ENCODE data around the gene RBMS1. TPM values are rescaled to one million over a fixed set of nuclear protein-coding genes. Genes with fewer than 3 reads are reported as not detected.

RBMS1 gene
- total RNA-seq, 2 donors from 2014 or later: 108 to 110 TPM

DNA sequence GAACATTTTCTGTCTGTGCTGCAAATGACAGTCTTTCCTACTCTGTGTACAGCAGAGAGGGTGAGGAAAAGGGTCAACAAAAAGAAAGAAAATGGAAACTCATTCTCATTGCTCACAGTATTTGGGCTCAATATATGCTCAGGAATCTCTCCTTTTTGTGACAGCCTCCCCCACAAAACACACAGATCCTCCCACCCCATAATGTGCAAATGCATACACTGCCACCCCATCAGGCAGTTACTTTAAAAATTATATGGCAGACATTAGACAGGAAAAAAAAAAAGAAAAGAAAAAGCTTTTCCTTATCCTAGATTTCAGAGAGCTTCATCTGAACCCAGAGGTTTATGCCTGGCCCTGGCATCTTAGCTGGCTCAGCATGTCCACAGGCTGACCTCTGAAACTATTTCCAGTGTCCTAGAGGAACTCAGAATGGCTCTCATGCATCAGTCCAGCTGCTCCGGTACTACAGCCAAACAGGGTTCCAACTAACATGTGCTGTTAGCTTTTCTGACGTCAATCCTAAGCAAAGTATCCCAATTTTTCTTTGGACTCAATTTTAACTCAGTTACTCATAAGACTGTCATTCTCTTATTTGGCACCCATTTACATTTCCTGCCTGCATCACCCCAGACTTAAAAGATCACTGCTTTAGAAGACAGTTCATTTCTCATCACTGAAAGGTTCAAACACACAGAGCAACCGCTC is 105.9 kb downstream of the RBMS1 start:
- no peaks in the 10 kb centered on the region for H3K27me3 Mint-ChIP-seq
- ATAC-seq (no peak), DNase-seq (no peak)
- peaks cover 61% of the 10 kb centered on the region for H3K4me1 Mint-ChIP-seq
- H3K4me3 Mint-ChIP-seq: peak overlapping the region; percentile 83
- H3K9me3 ChIP-seq (ENCODE audit: control insufficient read depth, low read length, poor library complexity, severe bottlenecking): no peaks in the 10 kb centered on the region
- H3K27ac Mint-ChIP-seq: peak overlapping the region; percentile 79
- H3K36me3 Mint-ChIP-seq (ENCODE audit: low read depth): no peaks in the 10 kb centered on the region

DNA sequence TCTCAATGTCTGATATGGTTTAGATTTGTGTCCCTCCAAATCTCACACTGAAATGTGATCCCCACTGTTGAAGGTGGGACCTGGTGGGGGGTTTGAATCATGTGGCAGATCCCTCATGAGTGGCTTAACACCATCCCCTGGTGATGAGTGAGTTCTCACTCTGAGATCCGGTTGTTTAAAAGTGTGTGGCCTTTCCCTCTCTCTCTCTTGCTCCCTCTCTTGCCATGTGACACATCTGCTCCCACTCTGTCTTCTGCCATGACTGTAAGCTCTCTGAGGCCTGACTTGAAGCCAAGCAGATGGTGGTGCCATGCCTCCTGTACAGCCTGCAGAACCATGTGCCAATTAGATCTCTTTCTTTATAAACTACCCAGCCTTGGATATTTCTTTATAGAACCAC is 108.8 kb downstream of the RBMS1 start:
- H3K36me3 Mint-ChIP-seq (ENCODE audit: low read depth): no peaks in the 10 kb centered on the region
- H3K4me1 Mint-ChIP-seq: peaks cover 70% of the 10 kb centered on the region
- no peak for DNase-seq
- peak overlapping the region; percentile 76 for H3K4me3 Mint-ChIP-seq
- H3K9me3 ChIP-seq (ENCODE audit: control insufficient read depth, low read length, poor library complexity, severe bottlenecking): no peaks in the 10 kb centered on the region
- ATAC-seq: no peak
- peak overlapping the region; percentile 65 for H3K27ac Mint-ChIP-seq
- no peaks in the 10 kb centered on the region for H3K27me3 Mint-ChIP-seq

DNA sequence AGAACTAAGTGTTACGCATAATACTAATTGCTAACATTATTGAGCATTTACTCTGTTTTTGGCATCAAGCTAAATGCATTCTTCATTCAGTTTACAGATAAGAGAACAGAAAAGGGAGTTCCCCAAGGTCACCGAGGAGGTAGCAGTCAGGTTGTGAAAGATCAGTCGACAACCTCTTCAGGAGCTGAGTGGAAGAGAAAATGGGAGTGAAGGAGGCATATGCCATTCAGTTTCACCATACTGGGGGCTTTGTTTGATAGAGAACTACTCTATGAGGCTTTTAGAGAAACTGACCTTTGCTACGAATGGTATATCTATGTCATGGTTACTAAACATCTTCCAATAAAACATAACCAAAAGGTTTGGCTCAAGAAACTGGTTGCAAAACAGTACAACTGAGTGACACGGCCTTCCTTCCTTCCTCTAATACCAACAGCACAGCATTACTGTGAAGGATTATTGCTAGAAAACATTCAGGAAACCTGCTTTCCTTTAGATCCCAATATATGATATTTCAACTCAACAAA is 112.1 kb downstream of the RBMS1 start:
- H3K27ac Mint-ChIP-seq: peak overlapping the region; percentile 96

DNA sequence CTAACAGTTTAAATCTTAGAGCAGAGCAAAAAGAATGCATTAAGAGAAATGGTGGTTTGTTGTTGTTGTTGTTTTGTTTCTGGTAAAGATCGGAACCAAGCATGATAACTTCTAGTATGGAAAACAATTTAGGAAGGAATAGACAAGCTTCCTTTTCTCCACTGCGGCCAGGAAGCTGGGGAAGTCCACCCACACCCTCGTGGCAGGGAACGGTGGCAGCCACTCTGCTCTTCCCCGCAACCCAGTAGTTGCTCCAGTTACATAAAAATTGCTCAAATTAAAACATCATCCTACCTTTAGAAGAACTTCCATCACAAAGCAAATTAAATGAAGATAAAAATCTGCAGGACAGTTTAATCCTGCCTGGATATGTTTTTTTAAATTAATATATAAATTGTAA is 113.0 kb downstream of the RBMS1 start:
- Mint-ChIP-seq H3K4me3 (no peak overlapping the region), H3K36me3 (ENCODE audit: low read depth) (no peaks in the 10 kb centered on the region), H3K27ac (peak overlapping the region; percentile 96), H3K4me1 (peaks cover 61% of the 10 kb centered on the region), H3K27me3 (no peaks in the 10 kb centered on the region)
- no peaks in the 10 kb centered on the region for H3K9me3 ChIP-seq (ENCODE audit: control insufficient read depth, low read length, poor library complexity, severe bottlenecking)
- no peak for ATAC-seq
- DNase-seq: no peak

More for the DNA sequence above, 112.1 kb downstream of the RBMS1 start:
- peaks cover 61% of the 10 kb centered on the region for H3K4me1 Mint-ChIP-seq
- peak; percentile 66 for ATAC-seq
- no peaks in the 10 kb centered on the region for H3K9me3 ChIP-seq (ENCODE audit: control insufficient read depth, low read length, poor library complexity, severe bottlenecking)
- no peaks in the 10 kb centered on the region for H3K27me3 Mint-ChIP-seq
- H3K36me3 Mint-ChIP-seq (ENCODE audit: low read depth): no peaks in the 10 kb centered on the region
- DNase-seq: no peak
- H3K4me3 Mint-ChIP-seq: no peak overlapping the region

DNA sequence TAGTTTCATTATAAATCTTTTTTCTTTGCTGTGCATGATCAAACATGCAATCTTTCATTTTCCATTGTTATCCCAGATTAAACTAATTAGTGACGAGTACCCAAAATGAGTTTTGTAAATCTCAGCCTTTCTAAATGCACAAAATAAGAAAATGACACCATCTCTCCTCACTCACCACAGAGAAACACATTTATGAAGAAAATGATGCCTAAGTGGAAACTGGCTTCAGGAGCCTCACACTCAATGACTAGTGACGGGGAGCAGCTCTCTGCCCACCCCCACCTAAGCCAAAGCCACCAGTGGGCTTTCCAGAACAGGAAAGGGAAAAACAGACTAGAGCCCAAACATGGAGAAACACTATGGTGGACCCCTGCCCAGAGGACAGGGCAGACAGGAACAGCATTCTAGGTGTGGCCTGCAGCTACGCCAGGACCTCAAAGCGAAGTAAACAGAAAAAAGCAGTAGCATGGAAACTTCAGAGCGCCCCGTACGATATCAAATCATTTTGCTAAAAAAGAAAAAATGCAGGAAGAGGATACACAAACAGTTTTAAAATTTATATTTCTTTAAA is 113.5 kb downstream of the RBMS1 start:
- DNase-seq (no peak), ATAC-seq (no peak)
- peaks cover 61% of the 10 kb centered on the region for H3K4me1 Mint-ChIP-seq
- no peak overlapping the region for H3K4me3 Mint-ChIP-seq
- H3K36me3 Mint-ChIP-seq (ENCODE audit: low read depth): no peaks in the 10 kb centered on the region
- H3K9me3 ChIP-seq (ENCODE audit: control insufficient read depth, low read length, poor library complexity, severe bottlenecking): no peaks in the 10 kb centered on the region
- H3K27ac Mint-ChIP-seq: peak overlapping the region; percentile 96
- no peaks in the 10 kb centered on the region for H3K27me3 Mint-ChIP-seq

DNA sequence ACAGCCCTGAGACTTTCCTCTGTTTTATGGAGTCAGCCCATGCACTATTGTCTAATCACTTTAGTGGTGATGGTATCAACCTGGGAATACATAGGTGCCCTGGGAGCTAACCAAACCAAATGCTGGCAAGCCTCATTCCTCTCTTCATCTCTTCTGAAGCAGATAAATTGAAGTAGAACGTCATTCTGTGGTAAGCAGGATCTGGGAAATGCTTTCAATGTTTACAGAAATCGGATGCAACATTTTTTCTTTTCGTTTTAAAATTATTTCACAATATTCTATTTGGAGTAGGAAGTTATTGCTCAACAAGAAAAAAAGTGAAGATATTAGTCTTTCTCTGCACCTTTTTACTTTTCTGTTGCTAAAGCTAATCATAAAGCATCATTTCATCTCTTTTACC is 114.2 kb downstream of the RBMS1 start:
- Mint-ChIP-seq H3K27ac (peak overlapping the region; percentile 96), H3K27me3 (no peaks in the 10 kb centered on the region), H3K4me3 (no peak overlapping the region), H3K4me1 (peaks cover 61% of the 10 kb centered on the region), H3K36me3 (ENCODE audit: low read depth) (no peaks in the 10 kb centered on the region)
- no peaks in the 10 kb centered on the region for H3K9me3 ChIP-seq (ENCODE audit: control insufficient read depth, low read length, poor library complexity, severe bottlenecking)
- DNase-seq (no peak), ATAC-seq (no peak)

DNA sequence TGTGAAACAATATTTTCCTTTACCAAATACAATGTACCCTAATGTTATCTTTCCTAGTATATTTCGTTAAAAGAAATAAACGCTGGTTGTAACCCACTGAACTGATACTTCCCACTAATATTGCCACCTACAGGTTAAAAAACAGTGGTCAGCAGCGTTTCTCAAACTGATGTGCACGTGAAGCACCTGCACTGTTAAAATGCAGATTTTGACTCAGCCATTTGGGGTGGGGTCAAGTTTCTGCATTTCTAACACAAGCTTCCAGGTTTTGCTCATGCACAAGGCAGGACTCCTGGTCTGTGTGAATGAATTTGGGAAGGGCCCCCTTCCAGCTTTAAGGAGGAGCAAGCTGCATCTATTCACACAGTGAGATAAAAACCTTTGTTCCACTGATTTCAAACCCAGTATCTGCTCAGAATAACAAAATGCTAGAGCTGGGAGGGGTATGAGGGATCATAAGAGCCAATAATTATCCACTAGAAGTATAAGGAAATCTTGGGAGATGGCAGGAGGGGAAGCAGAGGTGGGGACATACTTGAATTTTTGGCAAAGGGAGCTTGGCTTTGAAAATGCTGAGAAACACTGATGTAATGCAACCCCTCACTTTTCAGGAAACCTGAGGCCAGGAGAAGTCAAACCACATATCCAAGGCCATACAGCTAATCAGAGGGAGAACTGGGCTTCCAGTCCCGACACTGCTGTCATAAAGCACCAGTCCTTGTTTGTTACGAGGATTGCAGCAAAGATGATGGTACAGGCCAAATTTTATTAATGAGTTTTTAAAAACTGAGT is 116.2 kb downstream of the RBMS1 start:
- H3K27ac Mint-ChIP-seq: peak overlapping the region; percentile 57
- H3K4me3 Mint-ChIP-seq: no peak overlapping the region
- H3K4me1 Mint-ChIP-seq: peaks cover 70% of the 10 kb centered on the region
- ATAC-seq: no peak
- peaks cover 3% of the 10 kb centered on the region for H3K36me3 Mint-ChIP-seq (ENCODE audit: low read depth)
- no peaks in the 10 kb centered on the region for H3K9me3 ChIP-seq (ENCODE audit: control insufficient read depth, low read length, poor library complexity, severe bottlenecking)
- no peaks in the 10 kb centered on the region for H3K27me3 Mint-ChIP-seq
- no peak for DNase-seq

DNA sequence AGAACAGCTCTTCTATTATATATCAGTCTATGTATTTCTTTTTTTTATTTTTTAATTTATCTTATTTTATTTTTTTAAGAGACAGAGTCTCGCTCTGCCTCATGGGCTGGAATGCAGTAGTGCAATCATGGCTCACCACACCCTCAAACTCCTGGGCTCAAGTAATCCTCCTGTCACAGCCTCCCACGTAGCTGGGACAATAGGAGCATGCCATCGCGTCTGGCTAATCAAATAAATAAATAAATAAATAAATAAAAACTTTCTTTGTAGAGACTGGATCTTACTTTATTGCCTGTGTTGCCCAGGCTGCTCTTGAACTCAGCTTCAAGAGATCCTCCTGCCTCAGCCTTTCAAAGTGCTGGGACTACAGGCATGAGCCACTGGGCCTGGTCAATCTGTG is 117.0 kb downstream of the RBMS1 start:
- H3K4me1 Mint-ChIP-seq: peaks cover 70% of the 10 kb centered on the region
- H3K27me3 Mint-ChIP-seq: no peaks in the 10 kb centered on the region
- H3K9me3 ChIP-seq (ENCODE audit: control insufficient read depth, low read length, poor library complexity, severe bottlenecking): no peaks in the 10 kb centered on the region
- DNase-seq (no peak), ATAC-seq (no peak)
- peaks cover 3% of the 10 kb centered on the region for H3K36me3 Mint-ChIP-seq (ENCODE audit: low read depth)
- H3K27ac Mint-ChIP-seq: peak overlapping the region; percentile 57
- H3K4me3 Mint-ChIP-seq: peak overlapping the region; percentile 41

DNA sequence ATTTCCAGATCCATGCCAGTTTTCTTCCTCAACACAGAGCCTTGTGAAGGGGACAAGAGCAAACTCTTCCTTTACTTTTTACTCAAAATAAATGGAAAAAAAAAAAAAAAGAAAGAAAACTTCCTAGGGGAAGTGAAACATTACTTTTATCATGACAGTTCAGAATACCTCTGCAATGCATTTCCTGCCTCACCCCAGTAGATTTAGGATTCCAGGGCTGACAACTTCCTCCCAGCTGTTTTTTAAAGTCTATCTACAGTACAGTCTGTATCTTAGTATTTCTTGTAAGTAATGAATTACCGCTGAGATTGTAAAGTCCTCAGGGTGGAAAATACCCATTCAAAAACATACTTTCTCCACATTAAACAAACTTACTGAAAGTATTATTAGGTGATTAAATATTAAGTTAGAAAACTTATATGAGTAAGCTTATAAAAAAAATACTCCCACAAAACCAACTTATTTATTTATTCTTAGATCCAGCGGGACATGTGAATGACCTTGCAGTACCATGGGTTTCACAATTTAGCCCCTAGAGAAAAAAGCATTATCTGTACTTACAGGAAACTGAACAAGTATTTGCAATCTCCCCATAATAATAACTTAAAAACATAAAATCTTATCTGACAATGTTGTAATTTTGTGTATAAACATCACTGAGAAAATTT is 117.7 kb downstream of the RBMS1 start:
- H3K27ac Mint-ChIP-seq: peak overlapping the region; percentile 59
- H3K36me3 Mint-ChIP-seq (ENCODE audit: low read depth): peaks cover 3% of the 10 kb centered on the region
- no peaks in the 10 kb centered on the region for H3K9me3 ChIP-seq (ENCODE audit: control insufficient read depth, low read length, poor library complexity, severe bottlenecking)
- peak; percentile 66 for ATAC-seq
- no peaks in the 10 kb centered on the region for H3K27me3 Mint-ChIP-seq
- no peak for DNase-seq
- peak overlapping the region; percentile 41 for H3K4me3 Mint-ChIP-seq
- peaks cover 69% of the 10 kb centered on the region for H3K4me1 Mint-ChIP-seq

DNA sequence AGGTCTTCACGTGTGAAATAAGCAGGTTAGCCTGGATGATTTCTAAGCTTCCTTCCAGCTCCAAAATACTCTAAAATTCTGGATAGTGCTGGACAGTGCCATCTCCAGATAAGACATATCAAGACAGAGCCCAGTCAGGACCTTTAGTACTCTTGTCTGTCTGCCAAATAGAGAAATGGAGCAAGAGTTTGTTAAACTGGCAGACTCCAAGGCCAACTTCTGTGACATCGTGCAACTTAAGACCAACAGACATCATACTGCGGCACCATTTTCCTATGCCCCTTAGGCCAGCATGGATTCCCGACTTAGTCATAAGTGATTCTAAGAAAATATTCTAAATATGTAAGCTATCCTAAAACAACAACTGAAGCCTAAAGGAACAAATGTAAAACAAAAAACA is 118.6 kb downstream of the RBMS1 start:
- ATAC-seq (no peak), DNase-seq (no peak)
- H3K9me3 ChIP-seq (ENCODE audit: control insufficient read depth, low read length, poor library complexity, severe bottlenecking): no peaks in the 10 kb centered on the region
- Mint-ChIP-seq H3K27me3 (no peaks in the 10 kb centered on the region), H3K4me1 (peaks cover 66% of the 10 kb centered on the region), H3K36me3 (ENCODE audit: low read depth) (peaks cover 3% of the 10 kb centered on the region), H3K4me3 (no peak overlapping the region), H3K27ac (peak overlapping the region; percentile 72)

DNA sequence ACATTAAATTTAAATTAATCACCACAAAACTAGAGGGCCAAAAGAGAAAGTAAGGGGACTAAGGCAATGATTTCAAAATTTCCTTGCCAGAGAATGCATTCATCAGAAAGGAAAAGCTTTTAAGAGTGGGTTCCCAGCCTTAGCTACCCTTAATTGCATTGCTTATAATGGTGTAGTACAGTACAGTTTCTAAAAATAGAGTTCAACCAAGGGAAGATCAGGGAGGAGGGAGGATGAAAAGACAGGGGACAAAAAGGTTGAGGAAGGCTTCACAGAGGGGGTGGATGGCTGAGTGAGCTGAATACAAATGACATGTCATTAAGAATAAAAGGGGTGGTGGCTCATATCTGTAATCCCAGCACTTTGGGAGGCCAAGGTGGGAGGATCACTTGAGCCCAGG is 119.9 kb downstream of the RBMS1 start:
- no peak for DNase-seq
- H3K4me3 Mint-ChIP-seq: peak overlapping the region; percentile 77
- no peaks in the 10 kb centered on the region for H3K9me3 ChIP-seq (ENCODE audit: control insufficient read depth, low read length, poor library complexity, severe bottlenecking)
- ATAC-seq: no peak
- peaks cover 3% of the 10 kb centered on the region for H3K36me3 Mint-ChIP-seq (ENCODE audit: low read depth)
- peak overlapping the region; percentile 72 for H3K27ac Mint-ChIP-seq
- no peaks in the 10 kb centered on the region for H3K27me3 Mint-ChIP-seq
- peaks cover 74% of the 10 kb centered on the region for H3K4me1 Mint-ChIP-seq

DNA sequence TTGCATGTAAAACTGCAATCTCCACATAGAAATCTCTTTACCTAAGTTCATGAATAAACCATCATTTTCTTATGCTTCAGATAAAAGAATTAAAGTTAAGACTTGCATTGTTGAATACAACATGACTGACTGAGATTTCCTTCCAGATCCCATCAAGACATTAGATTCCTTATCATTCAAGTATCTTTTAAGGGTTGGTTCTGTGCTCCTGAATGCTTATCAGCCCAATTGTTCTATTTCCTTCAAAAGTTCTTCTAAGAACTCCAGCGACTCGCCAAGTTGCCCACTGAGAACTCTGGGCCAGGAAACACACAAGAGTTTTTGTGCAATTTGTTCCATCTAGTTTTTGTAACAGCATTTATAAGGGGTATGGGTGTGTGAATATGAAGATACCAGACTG is 120.3 kb downstream of the RBMS1 start:
- no peak for ATAC-seq
- Mint-ChIP-seq H3K27ac (peak overlapping the region; percentile 72), H3K27me3 (no peaks in the 10 kb centered on the region), H3K4me3 (peak overlapping the region; percentile 77), H3K36me3 (ENCODE audit: low read depth) (peaks cover 3% of the 10 kb centered on the region), H3K4me1 (peaks cover 75% of the 10 kb centered on the region)
- DNase-seq: no peak
- no peaks in the 10 kb centered on the region for H3K9me3 ChIP-seq (ENCODE audit: control insufficient read depth, low read length, poor library complexity, severe bottlenecking)

DNA sequence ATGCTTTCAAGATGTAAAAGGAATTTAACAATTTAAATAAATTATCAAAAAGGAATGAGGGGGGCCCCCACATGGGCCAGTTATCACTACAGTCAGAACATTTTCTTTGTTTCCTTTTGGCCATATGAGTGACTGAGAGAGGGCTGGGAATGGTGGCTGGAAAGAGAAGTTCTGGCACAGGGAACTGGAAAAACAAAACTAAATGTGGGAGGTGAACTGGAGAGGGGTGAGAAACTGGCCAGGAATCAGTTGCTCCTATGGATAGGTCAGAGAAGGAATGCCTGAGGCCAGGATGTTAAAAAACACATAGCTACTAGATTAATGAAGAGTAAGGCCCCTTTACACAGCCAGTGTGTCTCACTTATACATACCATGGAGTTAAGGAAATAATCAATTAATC is 121.0 kb downstream of the RBMS1 start:
- Mint-ChIP-seq H3K4me1 (peaks cover 78% of the 10 kb centered on the region), H3K4me3 (peak overlapping the region; percentile 77), H3K27me3 (no peaks in the 10 kb centered on the region), H3K27ac (peak overlapping the region; percentile 72), H3K36me3 (ENCODE audit: low read depth) (peaks cover 3% of the 10 kb centered on the region)
- H3K9me3 ChIP-seq (ENCODE audit: control insufficient read depth, low read length, poor library complexity, severe bottlenecking): no peaks in the 10 kb centered on the region
- ATAC-seq (no peak), DNase-seq (no peak)

Measured in T-helper 17 cell (primary cell).